GM21717 (cell line): ENCODE data around the gene RRAGD.

Experiments
- ATAC-seq: cut with Tn5 transposase; IDR thresholded peaks from one replicate; pipeline ENCODE4 v1.9.1; 2021; ENCODE audit warnings: mild to moderate bottlenecking, moderate library complexity; ENCODE audit not compliant: unreplicated experiment

The RRAGD gene

DNA sequence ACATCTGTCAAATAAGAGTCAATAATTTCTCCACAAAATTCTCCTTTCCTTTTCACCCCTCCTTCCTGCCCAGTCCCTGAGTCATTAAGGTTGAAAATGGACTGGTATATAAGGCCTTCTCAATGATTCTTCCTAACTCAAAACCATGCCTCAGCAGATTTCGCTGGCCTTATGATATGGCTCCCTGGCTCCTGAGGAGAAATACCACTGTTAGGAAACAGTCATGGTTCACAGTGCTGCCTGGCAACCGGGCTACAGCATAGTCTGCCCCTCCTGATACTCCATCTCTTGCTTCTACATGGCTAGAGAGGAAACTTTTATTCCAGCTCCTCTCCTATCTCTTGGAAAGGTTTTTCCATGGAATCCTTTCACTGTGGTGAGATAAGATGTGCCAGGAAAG is 64.2 kb downstream of the RRAGD start:
- no peak for ATAC-seq

DNA sequence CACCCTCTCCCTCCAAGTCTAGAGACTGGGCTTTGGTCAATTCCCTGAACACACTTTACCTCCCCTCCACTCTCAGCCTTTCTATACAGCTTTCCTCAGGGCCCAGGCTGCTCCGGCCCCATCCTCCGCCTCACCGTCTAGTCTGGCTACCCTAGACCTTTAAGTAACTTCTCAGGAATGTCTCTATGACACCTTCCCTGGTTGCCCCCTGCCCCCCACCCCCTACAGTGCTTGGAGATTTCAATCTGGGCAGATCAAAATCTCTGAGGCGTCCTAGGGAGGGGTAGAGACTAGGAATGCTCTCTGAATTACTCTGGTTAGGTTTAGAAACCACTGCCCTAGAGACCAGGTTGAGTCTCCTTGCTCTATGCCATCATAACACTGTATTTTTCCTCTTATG is 65.6 kb downstream of the RRAGD start:
- no peak for ATAC-seq

DNA sequence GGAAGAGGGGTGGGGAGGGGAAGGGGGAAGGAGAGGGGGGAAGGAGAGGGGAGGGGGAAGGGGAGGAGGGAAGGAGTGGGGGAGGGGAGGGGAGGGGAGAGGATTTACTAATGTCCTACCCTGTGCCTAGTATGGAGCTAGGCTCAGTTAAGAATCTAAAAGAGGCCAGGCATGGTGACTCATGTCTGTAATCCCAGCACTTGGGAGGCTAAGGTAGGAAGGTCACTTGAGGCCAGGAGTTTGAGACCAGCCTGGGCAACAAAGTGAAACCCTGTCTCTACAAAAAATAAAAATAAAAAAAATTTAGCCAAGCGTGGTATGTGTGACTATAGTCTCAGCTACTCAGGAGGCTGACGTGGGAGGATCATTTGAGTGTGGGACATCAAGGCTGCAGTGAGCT is 72.5 kb downstream of the RRAGD start:
- no peak for ATAC-seq

DNA sequence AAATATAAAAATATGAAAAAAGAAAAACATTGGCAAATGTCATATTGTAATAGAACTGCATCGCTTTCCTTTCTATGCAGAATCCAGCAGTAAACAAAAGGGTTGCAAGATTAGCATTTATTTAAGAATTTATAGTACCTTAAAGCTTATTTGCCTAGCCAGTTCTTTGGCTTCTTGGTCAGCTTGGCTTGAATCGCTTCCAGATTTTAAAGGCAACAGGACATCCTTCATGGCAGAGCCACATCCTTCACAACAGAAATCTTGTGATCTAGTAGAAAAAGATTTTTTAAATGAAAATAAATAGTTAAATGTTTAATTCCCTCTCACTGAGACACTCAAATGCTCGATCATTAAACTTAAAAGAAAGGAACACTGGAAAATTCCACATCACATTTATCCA is 76.9 kb downstream of the RRAGD start:
- ATAC-seq, result no peak

DNA sequence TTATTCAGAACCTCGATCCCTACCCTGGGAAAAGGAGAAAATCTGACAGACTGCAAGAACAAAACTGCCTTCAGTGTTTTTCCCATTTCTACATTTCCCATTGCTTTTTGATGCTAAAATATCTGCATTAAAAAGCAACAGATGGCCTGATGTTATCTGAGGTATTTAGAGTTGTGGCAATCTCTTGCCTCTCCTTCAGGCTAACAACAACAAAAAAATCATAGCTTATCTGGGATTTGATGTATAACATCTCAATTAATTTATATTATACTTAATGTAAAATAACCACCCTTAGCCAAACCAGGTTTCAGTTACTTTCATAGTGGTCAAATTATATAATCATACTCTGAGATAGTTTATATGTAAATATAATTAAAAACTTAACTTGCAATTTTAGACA is 81.2 kb downstream of the RRAGD start:
- no peak for ATAC-seq

DNA sequence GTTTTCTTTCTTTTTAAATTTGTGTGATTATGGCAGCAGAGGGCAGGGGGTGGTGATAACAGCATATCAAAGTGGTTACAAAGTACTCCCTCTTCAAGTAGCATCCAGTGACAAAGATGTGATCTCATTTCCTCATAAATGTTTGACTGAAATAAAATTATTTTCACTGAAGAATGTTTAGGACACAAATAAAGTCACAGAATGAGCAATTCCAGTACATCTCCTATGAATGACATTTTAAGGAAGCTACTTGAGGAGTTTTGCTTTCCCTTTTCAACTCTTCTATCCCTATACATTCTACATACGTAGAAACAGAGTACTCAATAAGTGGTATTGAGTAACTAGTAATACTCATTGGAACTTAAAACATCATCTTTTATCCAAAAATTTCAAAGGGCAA is 83.1 kb downstream of the RRAGD start:
- ATAC-seq, result no peak

DNA sequence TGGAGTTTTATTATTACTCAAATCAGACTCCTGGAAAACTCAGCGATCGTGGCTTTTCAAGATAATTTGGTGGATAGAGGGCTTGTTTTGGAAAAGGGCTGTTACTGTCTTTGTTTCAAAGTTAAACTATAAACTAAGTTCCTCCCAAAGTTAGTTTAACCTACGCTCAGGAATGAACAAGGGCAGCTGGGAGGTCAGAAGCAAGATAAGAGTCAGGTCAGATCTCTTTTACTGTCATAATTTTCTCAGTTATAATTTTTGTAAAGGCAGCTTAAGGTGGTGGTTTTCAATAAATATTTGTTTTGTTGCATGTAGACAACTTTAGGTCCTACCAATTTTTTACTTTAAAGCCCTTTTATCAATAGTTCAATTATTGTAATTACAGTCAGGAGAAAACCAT is 87.8 kb downstream of the RRAGD start:
- ATAC-seq, result no peak

DNA sequence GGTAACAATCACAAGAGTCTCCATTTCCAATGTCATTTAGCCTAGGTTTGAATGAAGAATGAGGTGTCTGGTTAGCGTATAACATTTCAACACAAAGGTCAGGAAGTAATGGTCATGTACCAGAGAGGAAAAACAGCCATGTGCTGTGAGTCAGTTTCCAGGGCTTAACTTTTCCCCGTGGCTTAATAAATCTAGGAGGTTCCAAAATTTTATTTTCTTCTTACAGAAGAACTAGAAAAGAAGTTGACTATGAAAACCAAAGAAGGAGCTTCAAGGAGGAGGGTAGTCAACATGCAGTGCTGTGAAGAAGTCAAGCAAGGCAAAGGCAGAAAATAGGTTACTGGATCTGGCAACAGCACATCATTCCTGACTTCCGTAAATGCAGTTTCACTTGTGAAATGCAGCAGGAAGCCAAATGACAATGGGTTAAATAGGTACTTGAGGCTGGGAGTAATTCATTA is 88.5 kb downstream of the RRAGD start:
- ATAC-seq, result no peak

DNA sequence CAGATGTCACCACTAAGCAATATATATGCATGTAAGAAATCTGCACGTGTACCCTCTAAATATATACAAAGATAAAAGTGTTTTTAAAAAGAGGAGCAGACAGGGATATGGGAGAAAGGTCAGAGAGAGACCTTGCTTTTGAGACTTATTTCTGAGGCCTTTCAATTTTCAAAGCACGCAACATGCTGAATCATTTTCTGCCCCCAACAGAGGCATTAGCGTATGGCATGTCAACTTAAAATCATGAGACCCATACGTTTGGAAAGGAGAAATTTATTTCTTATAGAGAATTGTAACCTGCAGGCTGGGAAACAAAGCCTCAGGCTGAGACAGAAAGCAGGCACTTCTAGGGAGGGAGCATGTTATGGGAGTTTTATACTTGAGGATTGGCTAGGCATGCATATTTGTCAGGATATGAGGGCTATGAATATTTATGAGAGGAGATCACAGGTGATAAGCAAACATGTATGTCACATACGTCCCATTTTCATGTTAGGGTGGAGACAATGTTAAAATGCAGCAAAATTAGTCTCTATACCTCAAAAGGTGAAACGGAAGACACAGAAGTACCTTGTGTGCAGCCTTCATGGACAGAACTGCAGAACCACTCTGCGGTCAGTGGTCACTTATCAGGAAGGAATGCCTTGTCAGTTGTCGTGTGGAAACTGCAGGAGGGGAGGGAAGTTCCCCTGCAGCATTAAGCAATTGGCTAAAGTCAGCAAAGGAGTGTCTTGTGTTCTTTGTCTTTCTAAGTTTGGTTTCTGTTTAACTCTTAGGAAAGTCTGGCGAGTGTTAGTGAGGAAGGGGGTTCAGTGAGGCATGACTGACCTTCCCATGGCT is 90.7 kb downstream of the RRAGD start:
- no peak for ATAC-seq

DNA sequence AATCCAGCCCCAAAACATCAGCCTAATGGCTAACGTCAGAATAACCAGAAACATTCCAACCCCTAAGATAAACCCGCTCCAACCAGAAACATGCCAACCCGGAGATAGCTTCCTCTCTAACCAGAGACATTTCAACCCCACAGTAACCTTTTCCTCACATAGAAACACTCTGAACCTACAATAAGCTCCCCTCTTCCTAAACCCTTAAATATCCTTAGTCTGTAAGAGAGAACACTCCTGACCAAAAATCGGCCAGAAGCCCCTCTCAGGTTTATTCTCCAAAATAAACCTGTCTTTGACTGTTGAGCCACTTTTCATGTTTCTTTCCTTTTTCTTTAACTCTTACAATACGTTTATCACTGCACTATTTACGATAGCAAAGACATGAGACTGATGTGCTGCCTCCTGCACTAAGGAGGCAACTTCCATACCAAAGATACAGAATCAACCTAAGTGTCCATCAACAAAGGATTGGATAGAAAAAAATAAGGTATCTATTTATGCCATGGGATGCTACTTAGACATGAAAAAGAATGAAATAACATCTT is 92.0 kb downstream of the RRAGD start:
- ATAC-seq, result no peak

DNA sequence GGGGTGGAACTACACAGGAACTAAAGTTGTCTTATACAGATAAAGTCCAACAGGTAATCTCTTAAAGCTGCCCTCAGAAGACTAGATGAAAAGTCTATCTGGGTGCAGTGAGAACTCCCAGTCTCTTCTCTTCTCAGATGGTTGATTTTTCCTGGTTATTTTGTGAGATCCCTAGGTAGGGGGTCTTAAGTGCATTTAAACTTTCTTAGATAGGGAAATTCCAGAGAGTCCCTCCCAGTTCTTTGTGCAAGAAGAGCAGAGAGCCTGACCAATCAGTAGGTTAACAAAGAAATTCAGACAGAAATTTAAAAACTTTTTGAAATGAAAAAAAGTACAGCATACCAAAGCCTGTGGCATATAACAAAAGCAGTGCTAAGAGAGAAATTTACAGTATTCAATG is 95.0 kb downstream of the RRAGD start:
- ATAC-seq, result no peak

DNA sequence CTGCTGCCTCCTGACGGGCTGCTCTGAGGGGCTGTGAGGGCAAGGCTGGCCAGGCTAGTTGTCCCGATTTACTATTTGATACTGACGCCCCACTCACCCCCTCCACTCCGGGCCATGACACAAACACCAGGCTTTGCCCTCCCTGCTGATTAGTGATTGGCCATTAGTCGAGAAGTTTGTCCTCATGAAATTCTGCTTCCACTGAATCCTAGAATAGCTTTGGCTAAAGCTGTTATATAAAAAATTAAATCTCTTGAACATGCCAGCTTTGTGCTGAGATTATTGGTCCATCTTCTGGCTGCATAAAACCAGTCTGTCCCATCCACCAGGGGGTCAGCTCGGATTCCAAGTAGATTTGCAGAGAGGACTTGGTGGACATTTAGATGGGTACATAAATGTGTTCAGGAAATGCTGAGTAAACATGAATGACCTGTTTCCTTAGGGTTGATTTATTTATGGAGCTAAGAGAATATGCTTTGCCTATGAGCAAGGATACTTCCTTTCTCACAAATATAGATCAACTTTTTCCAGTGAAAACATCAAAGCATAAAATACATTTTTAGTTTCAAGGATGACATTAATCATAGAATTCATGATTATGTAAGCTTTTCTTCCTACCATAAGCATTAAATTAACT is 96.7 kb downstream of the RRAGD start, which contains the start of gene GABRR2:
GABRR2 (minus strand) TSS at position 51 of the 637 bp plus-strand sequence. CDS start 134 bp downstream, outside the sequence.
- no peak for ATAC-seq

DNA sequence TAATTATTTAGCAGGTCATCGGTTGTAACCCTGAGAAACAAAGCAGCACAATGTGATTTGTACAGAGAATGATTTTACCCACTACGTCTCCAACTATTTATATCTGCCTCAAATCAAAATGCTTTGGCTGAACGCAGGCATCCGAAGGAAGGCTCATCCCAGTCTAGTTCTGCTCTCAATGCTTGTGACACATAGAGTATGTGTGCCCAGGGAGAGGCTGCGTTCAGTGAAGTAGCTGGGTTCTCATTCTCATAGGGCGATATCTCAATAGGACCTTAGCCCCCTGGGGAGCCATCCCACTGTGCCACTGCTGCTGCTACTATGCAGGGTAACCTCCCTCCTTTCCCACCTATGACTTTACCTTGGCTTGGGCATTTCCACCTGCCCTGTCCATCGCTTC is 97.4 kb downstream of the RRAGD start:
- ATAC-seq, result no peak
